Thyroid gland (tissue), 4 donors: ENCODE measurements around the gene DAPK1.

Source experiments
- POLR2A ChIP-seq, 2 donors: fragments of 450-650 bp; IDR thresholded peaks; one replicate each; pipeline ENCODE4 v1.6.1; 2017; ENCODE audit warnings: antibody characterized with exemption in 2 of 2, mild to moderate bottlenecking in 2 of 2, moderate library complexity in 1 of 2
- TF ChIP-seq, protein P1 (sequence below), 6 experiments: fragments of 200-600 bp in 3 of 6; fragments of 450-650 bp in 3 of 6; sonication (generic) in 3 of 6; IDR thresholded peaks; one replicate each; pipeline ENCODE4 v1.5.1; 2016 to 2019; ENCODE audit warnings: antibody characterized with exemption in 6 of 6, mild to moderate bottlenecking in 2 of 6, inconsistent platforms in 1 of 6, moderate library complexity in 1 of 6

DNA sequence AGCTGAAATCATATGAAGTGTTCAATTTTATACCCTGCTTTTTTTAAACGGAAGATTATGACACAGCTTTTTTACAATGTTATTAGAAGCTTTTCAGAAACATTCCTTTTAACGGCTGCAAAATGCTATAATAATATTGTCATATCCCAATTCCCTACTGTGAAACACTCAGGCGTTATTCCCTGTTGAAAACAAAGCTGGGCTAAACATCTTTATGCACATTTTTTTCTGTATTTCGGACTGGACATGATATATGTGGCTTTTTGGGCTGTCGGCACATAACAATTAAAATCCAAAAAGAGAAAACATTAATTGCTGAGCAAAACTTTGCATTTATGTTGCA lies 216.3 kb downstream of the DAPK1 start:
- TF ChIP-seq, protein P1, sequence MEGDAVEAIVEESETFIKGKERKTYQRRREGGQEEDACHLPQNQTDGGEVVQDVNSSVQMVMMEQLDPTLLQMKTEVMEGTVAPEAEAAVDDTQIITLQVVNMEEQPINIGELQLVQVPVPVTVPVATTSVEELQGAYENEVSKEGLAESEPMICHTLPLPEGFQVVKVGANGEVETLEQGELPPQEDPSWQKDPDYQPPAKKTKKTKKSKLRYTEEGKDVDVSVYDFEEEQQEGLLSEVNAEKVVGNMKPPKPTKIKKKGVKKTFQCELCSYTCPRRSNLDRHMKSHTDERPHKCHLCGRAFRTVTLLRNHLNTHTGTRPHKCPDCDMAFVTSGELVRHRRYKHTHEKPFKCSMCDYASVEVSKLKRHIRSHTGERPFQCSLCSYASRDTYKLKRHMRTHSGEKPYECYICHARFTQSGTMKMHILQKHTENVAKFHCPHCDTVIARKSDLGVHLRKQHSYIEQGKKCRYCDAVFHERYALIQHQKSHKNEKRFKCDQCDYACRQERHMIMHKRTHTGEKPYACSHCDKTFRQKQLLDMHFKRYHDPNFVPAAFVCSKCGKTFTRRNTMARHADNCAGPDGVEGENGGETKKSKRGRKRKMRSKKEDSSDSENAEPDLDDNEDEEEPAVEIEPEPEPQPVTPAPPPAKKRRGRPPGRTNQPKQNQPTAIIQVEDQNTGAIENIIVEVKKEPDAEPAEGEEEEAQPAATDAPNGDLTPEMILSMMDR (IDR thresholded peaks at IDR 0.05): no peak
- TF ChIP-seq POLR2A (IDR thresholded peaks at IDR 0.05): no peak
